HG02623 (cell line): ENCODE results near the gene BUD13.
"Not testable (repeated sequence)": the region's sequence is repeated elsewhere in the genome, so short reads cannot be mapped to it uniquely, and the experiment has no call there.

ENCODE experiments used
- ATAC-seq: cut with Tn5 transposase; IDR thresholded peaks from one replicate; pipeline ENCODE4 v1.9.1; 2021; ENCODE audit warnings: moderate library complexity; ENCODE audit not compliant: unreplicated experiment

Gene BUD13

GRCh38 chr11:116762132-116762531, 10.7 kb downstream of the BUD13 start:
- ATAC-seq: no peak

GRCh38 chr11:116756044-116756443, 16.7 kb downstream of the BUD13 start:
- not testable (repeated sequence) for ATAC-seq

- ATAC-seq: no peak
Observed at GRCh38 chr11:116750070-116750718, 22.6 kb downstream of the BUD13 start.

GRCh38 chr11:116742104-116742503, 30.7 kb downstream of the BUD13 start:
- ATAC-seq: no peak

GRCh38 chr11:116740741-116741140, 32.0 kb downstream of the BUD13 start:
- ATAC-seq: no peak

- no peak for ATAC-seq
Observed at GRCh38 chr11:116738975-116739374, 33.8 kb downstream of the BUD13 start.

- ATAC-seq: no peak
Observed at GRCh38 chr11:116736763-116737162, 36.0 kb downstream of the BUD13 start.

- no peak for ATAC-seq
Observed at GRCh38 chr11:116733969-116734508, 38.7 kb downstream of the BUD13 start.

GRCh38 chr11:116733043-116733755, 39.6 kb downstream of the BUD13 start:
- peak; percentile 25 for ATAC-seq

GRCh38 chr11:116732271-116733042, 40.3 kb downstream of the BUD13 start:
- peak; percentile 69 for ATAC-seq

- ATAC-seq: no peak
Observed at GRCh38 chr11:116731821-116732220, 41.0 kb downstream of the BUD13 start.

GRCh38 chr11:116731097-116731761, 41.6 kb downstream of the BUD13 start:
- no peak for ATAC-seq

- no peak for ATAC-seq
Observed at GRCh38 chr11:116730601-116731000, 42.2 kb downstream of the BUD13 start.

GRCh38 chr11:116730241-116730561, 42.6 kb downstream of the BUD13 start:
- ATAC-seq: no peak

GRCh38 chr11:116729501-116730240, 43.1 kb downstream of the BUD13 start:
- no peak for ATAC-seq

GRCh38 chr11:116727990-116728389, 44.8 kb downstream of the BUD13 start:
- ATAC-seq: no peak

GRCh38 chr11:116725434-116726221, 47.2 kb downstream of the BUD13 start:
- ATAC-seq: no peak

GRCh38 chr11:116724813-116725212, 48.0 kb downstream of the BUD13 start:
- no peak for ATAC-seq

GRCh38 chr11:116723511-116723910, 49.3 kb downstream of the BUD13 start:
- ATAC-seq: no peak

- ATAC-seq: no peak
Observed at GRCh38 chr11:116721988-116722387, 50.8 kb downstream of the BUD13 start.
